ENCODE results near the gene IFNA2. TPM values are rescaled to one million over a fixed set of nuclear protein-coding genes. Genes with fewer than 3 reads are reported as not detected.

Gene IFNA2
- total and polyA plus RNA-seq, 2 donors (not counting 1 experiment from before 2014, with no cell fraction given) = not detected

DNA sequence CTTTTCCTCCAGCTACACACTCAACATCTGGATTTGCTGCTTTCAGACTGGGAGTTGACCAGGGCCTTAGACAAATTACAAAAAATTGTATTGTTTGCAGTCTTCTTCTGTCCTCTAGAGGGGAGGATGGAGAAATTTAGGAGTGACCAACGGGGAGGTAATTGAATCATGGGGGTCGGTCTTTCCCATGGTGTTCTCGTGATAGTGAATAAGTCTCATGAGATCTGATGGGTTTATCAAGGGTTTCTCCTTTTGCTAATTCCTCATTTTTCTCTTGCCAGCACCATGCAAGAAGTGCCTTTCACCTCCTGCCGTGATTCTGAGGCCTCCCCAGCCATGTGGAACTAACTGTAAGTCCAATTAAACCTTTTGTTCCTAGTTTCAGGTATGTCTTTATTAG is 28.0 kb upstream of the IFNA2 start:
- no peak overlapping the region for H3K4me3 ChIP-seq (replicated peaks in 1 of 4; ENCODE audit: control extremely low read depth in 1 of 4, insufficient read depth in 1 of 4, low read depth in 3 of 4, low read length in 4 of 4)
- no peak overlapping the region for H3K27ac ChIP-seq (ENCODE audit: insufficient read depth, low read length)
- no peaks in the 10 kb centered on the region for H3K79me2 ChIP-seq (ENCODE audit: control insufficient read depth, insufficient read depth, low read length)
- no peaks in the 10 kb centered on the region for H3K36me3 ChIP-seq (ENCODE audit: control insufficient read depth, insufficient read depth, low read length)
- peaks cover 2% of the 10 kb centered on the region for H3K27me3 ChIP-seq (ENCODE audit: control insufficient read depth, insufficient read depth, low read length)
- no peaks in the 10 kb centered on the region for H3K9me3 ChIP-seq (ENCODE audit: control insufficient read depth, insufficient read depth, low read depth, low read length)
- no peak for TF ChIP-seq EZH2 (IDR thresholded peaks at IDR 0.05; ENCODE audit: low read length, missing control alignments)
- TF ChIP-seq, protein P1, sequence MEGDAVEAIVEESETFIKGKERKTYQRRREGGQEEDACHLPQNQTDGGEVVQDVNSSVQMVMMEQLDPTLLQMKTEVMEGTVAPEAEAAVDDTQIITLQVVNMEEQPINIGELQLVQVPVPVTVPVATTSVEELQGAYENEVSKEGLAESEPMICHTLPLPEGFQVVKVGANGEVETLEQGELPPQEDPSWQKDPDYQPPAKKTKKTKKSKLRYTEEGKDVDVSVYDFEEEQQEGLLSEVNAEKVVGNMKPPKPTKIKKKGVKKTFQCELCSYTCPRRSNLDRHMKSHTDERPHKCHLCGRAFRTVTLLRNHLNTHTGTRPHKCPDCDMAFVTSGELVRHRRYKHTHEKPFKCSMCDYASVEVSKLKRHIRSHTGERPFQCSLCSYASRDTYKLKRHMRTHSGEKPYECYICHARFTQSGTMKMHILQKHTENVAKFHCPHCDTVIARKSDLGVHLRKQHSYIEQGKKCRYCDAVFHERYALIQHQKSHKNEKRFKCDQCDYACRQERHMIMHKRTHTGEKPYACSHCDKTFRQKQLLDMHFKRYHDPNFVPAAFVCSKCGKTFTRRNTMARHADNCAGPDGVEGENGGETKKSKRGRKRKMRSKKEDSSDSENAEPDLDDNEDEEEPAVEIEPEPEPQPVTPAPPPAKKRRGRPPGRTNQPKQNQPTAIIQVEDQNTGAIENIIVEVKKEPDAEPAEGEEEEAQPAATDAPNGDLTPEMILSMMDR (conservative IDR thresholded peaks at IDR 0.05 in 1 of 2, IDR thresholded peaks at IDR 0.05 in 1 of 2; ENCODE audit: low read depth in 1 of 2, low read length in 2 of 2) = no peak
- no peak overlapping the region for H3K4me2 ChIP-seq (ENCODE audit: extremely low read depth, insufficient read depth, low read length)
- no peaks in the 10 kb centered on the region for H3K4me1 ChIP-seq (ENCODE audit: control insufficient read depth, extremely low read depth, insufficient read depth, low read length)
- H2AFZ ChIP-seq (ENCODE audit: low read length) = no peak overlapping the region
- H3K9ac ChIP-seq (ENCODE audit: insufficient read depth, low read length) = no peak overlapping the region
- no peak for DNase-seq (ENCODE audit: low read depth in 2 of 2)
- H4K20me1 ChIP-seq (ENCODE audit: control insufficient read depth, extremely low read depth, insufficient read depth, low read length) = no peaks in the 10 kb centered on the region

DNA sequence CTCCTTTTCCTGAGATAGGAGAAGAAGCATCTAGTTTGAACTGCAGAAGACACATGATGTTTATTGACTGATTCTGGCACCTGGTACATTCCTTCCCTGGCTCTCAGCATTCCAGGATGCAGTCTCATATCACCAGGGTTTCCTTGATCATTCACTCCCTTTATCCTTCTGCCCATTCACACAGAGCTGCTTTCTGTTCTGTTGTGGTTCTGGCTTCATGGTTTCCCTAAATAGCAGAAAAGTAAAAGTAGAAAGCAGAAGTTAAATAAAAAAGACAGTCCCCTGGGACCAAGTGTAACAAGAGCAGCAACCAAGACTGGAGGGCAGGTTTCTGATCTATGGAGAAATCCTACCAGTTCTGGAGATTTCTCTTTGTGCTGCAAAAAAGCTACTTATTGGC is 26.9 kb upstream of the IFNA2 start:
- Histone ChIP-seq H3K9ac (ENCODE audit: insufficient read depth, low read length) (no peak overlapping the region), H3K4me1 (ENCODE audit: control insufficient read depth, extremely low read depth, insufficient read depth, low read length) (no peaks in the 10 kb centered on the region), H3K79me2 (ENCODE audit: control insufficient read depth, insufficient read depth, low read length) (no peaks in the 10 kb centered on the region), H2AFZ (ENCODE audit: low read length) (no peak overlapping the region), H3K27ac (ENCODE audit: insufficient read depth, low read length) (no peak overlapping the region), H3K9me3 (ENCODE audit: control insufficient read depth, insufficient read depth, low read depth, low read length) (no peaks in the 10 kb centered on the region), H3K4me2 (ENCODE audit: extremely low read depth, insufficient read depth, low read length) (no peak overlapping the region), H4K20me1 (ENCODE audit: control insufficient read depth, extremely low read depth, insufficient read depth, low read length) (no peaks in the 10 kb centered on the region), H3K27me3 (ENCODE audit: control insufficient read depth, insufficient read depth, low read length) (peaks cover 5% of the 10 kb centered on the region), H3K4me3 (replicated peaks in 1 of 4; ENCODE audit: control extremely low read depth in 1 of 4, insufficient read depth in 1 of 4, low read depth in 3 of 4, low read length in 4 of 4) (no peak overlapping the region), H3K36me3 (ENCODE audit: control insufficient read depth, insufficient read depth, low read length) (no peaks in the 10 kb centered on the region)
- no peak for DNase-seq (ENCODE audit: low read depth in 2 of 2)
- no peak for TF ChIP-seq EZH2 (IDR thresholded peaks at IDR 0.05; ENCODE audit: low read length, missing control alignments)
- TF ChIP-seq, protein P1 (conservative IDR thresholded peaks at IDR 0.05 in 1 of 2, IDR thresholded peaks at IDR 0.05 in 1 of 2; ENCODE audit: low read depth in 1 of 2, low read length in 2 of 2) = no peak

DNA sequence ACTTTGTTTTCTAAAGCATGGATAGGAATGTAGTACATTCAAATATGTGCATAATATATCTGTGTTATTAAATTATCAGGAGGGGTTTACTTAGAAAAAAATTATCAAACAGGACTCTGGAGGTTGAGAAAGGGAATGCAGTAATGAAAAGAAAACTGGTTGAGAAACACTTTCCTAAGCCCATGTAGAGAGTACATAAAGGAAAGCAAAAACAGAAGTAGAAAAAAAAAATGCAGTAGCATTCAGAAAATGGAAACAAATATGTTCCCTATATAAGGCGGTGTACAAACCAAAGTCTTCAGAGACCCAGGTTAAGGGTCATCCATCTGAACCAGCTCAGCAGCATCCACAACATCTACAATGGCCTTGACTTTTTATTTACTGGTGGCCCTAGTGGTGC is 23.6 kb upstream of the IFNA2 start, which contains the start of gene IFNA8:
IFNA8 (plus strand) TSS at position 301 of the 400 bp plus-strand sequence; CDS start at position 361, 60 bp downstream.
- Histone ChIP-seq H3K4me2 (ENCODE audit: extremely low read depth, insufficient read depth, low read length) (no peak within 1 kb of the TSS), H3K27me3 (ENCODE audit: control insufficient read depth, insufficient read depth, low read length) (peaks cover 3% of the 10 kb centered on the region), H3K36me3 (ENCODE audit: control insufficient read depth, insufficient read depth, low read length) (no peaks in the 10 kb centered on the region), H3K79me2 (ENCODE audit: control insufficient read depth, insufficient read depth, low read length) (no peaks in the 10 kb centered on the region), H3K27ac (ENCODE audit: insufficient read depth, low read length) (no peak within 1 kb of the TSS), H4K20me1 (ENCODE audit: control insufficient read depth, extremely low read depth, insufficient read depth, low read length) (no peaks in the 10 kb centered on the region), H3K4me3 (replicated peaks in 1 of 4; ENCODE audit: control extremely low read depth in 1 of 4, insufficient read depth in 1 of 4, low read depth in 3 of 4, low read length in 4 of 4) (no peak within 1 kb of the TSS), H3K4me1 (ENCODE audit: control insufficient read depth, extremely low read depth, insufficient read depth, low read length) (no peaks in the 10 kb centered on the region), H3K9ac (ENCODE audit: insufficient read depth, low read length) (no peak within 1 kb of the TSS), H3K9me3 (ENCODE audit: control insufficient read depth, insufficient read depth, low read depth, low read length) (no peaks in the 10 kb centered on the region), H2AFZ (ENCODE audit: low read length) (no peak within 1 kb of the TSS)
- TF ChIP-seq, protein P1 (conservative IDR thresholded peaks at IDR 0.05 in 1 of 2, IDR thresholded peaks at IDR 0.05 in 1 of 2; ENCODE audit: low read depth in 1 of 2, low read length in 2 of 2) = no peak
- TF ChIP-seq EZH2 (IDR thresholded peaks at IDR 0.05; ENCODE audit: low read length, missing control alignments) = no peak
- DNase-seq (ENCODE audit: low read depth in 2 of 2) = no peak
